WTC11 (cell line): ENCODE results near the gene PRRG2. TPM values are rescaled to one million over a fixed set of nuclear protein-coding genes. Genes with fewer than 3 reads are reported as not detected.

Source experiments
- ATAC-seq: fragments of 200-7000 bp; cut with Tn5 transposase; 2 replicates; pipeline ENCODE4 v1.10.0; 2021; ENCODE audit warnings: mild to moderate bottlenecking, moderate library complexity
- CTCF ChIA-PET: fragments of 300-600 bp; sonication (Branson Sonifier 250); formaldehyde crosslinking; loops from one replicate; lab custom pipeline; 2021; ENCODE audit warnings: antibody characterized with exemption; lab: Charles Lee
- POLR2A ChIA-PET: fragments of 350-600 bp; sonication (Branson Sonifier 250); formaldehyde crosslinking; loops from one replicate; lab custom pipeline; 2021; ENCODE audit warnings: antibody characterized with exemption; lab: Charles Lee
- DNase-seq: peaks from one replicate; pipeline ENCODE4 v3.0.0; 2021; ENCODE audit warnings: low spot score
- H3K27ac Mint-ChIP-seq: 2 replicates; pipeline ENCODE4 v1.8.0; 2021; ENCODE audit warnings: mixed read lengths
- H3K27me3 Mint-ChIP-seq: 2 replicates; pipeline ENCODE4 v1.8.0; 2021; ENCODE audit warnings: low read depth, mild to moderate bottlenecking, moderate library complexity, mixed read lengths
- H3K36me3 Mint-ChIP-seq: 2 replicates; pipeline ENCODE4 v1.8.0; 2021; ENCODE audit warnings: mixed read lengths
- H3K4me1 Mint-ChIP-seq: 2 replicates; pipeline ENCODE4 v1.8.0; 2022; ENCODE audit warnings: mixed read lengths
- H3K4me3 Mint-ChIP-seq: 2 replicates; pipeline ENCODE4 v1.8.0; 2021; ENCODE audit warnings: mild to moderate bottlenecking, moderate library complexity, mixed read lengths
- H3K9me3 Mint-ChIP-seq: 2 replicates; pipeline ENCODE4 v1.8.0; 2021; ENCODE audit warnings: mixed read lengths
- ARID4B ChIP-seq: sonication (generic); formaldehyde crosslinking; IDR thresholded peaks from 2 replicates; pipeline ENCODE4 v1.8.0; 2023; ENCODE audit warnings: missing genetic modification reagents, mild to moderate bottlenecking, borderline replicate concordance
- ATF1 ChIP-seq: sonication (generic); formaldehyde crosslinking; IDR thresholded peaks from 2 replicates; pipeline ENCODE4 v1.8.1; 2023; ENCODE audit warnings: mild to moderate bottlenecking, moderate library complexity, missing genetic modification reagents
- CDX4 ChIP-seq: fragments of 250-450 bp; sonication (Bioruptor Pico); IDR thresholded peaks from 2 replicates; pipeline ENCODE4 v1.9.0; 2021; ENCODE audit warnings: moderate library complexity, mild to moderate bottlenecking, inconsistent platforms, borderline replicate concordance
- CREM ChIP-seq: sonication (generic); formaldehyde crosslinking; IDR thresholded peaks from 2 replicates; pipeline ENCODE4 v1.8.1; 2022; ENCODE audit warnings: mild to moderate bottlenecking, missing genetic modification reagents, moderate library complexity
- E2F1 ChIP-seq: sonication (generic); formaldehyde crosslinking; IDR thresholded peaks from 2 replicates; pipeline ENCODE4 v1.8.0; 2022; ENCODE audit warnings: mild to moderate bottlenecking, missing genetic modification reagents
- ELF4 ChIP-seq: sonication (generic); formaldehyde crosslinking; IDR thresholded peaks from 2 replicates; pipeline ENCODE4 v1.8.1; 2022; ENCODE audit warnings: low read depth, mild to moderate bottlenecking, moderate library complexity, missing genetic modification reagents
- ERG ChIP-seq: fragments of 250-450 bp; sonication (Bioruptor Pico); IDR thresholded peaks from 2 replicates; pipeline ENCODE4 v1.8.0; 2021; ENCODE audit warnings: mild to moderate bottlenecking
- ETV6 ChIP-seq: sonication (generic); formaldehyde crosslinking; IDR thresholded peaks from 2 replicates; pipeline ENCODE4 v1.8.1; 2022; ENCODE audit warnings: mild to moderate bottlenecking, missing genetic modification reagents
- GRHL2 ChIP-seq: fragments of 250-450 bp; sonication (Bioruptor Pico); IDR thresholded peaks from 2 replicates; pipeline ENCODE4 v1.8.0; 2022; ENCODE audit warnings: mild to moderate bottlenecking, moderate library complexity; ENCODE audit not compliant: insufficient replicate concordance, severe bottlenecking
- MYBL2 ChIP-seq: sonication (generic); formaldehyde crosslinking; IDR thresholded peaks from 2 replicates; pipeline ENCODE4 v1.8.1; 2023; ENCODE audit warnings: mild to moderate bottlenecking, moderate library complexity, missing genetic modification reagents
- NR1H2 ChIP-seq: sonication (generic); formaldehyde crosslinking; IDR thresholded peaks from 2 replicates; pipeline ENCODE4 v1.9.0; 2021; ENCODE audit warnings: mild to moderate bottlenecking, moderate library complexity, missing genetic modification reagents
- NR2C2 ChIP-seq: sonication (generic); formaldehyde crosslinking; IDR thresholded peaks from 2 replicates; pipeline ENCODE4 v1.8.0; 2022; ENCODE audit warnings: mild to moderate bottlenecking, missing genetic modification reagents
- NR3C1 ChIP-seq: sonication (generic); formaldehyde crosslinking; conservative IDR thresholded peaks from 2 replicates; pipeline ENCODE4 v1.8.1; 2023; ENCODE audit warnings: low read depth, mild to moderate bottlenecking, missing genetic modification reagents
- PREB ChIP-seq: sonication (generic); formaldehyde crosslinking; IDR thresholded peaks from 2 replicates; pipeline ENCODE4 v1.8.1; 2022; ENCODE audit warnings: mild to moderate bottlenecking, missing genetic modification reagents, moderate library complexity, borderline replicate concordance
- SOX15 ChIP-seq: fragments of 250-450 bp; sonication (Bioruptor Pico); IDR thresholded peaks from 2 replicates; pipeline ENCODE4 v1.9.0; 2021; ENCODE audit warnings: mild to moderate bottlenecking
- SP1 ChIP-seq: sonication (generic); formaldehyde crosslinking; conservative IDR thresholded peaks from 2 replicates; pipeline ENCODE4 v1.8.1; 2022; ENCODE audit warnings: missing genetic modification reagents
- TP53 ChIP-seq: sonication (generic); formaldehyde crosslinking; IDR thresholded peaks from 2 replicates; pipeline ENCODE4 v1.8.1; 2023; ENCODE audit warnings: mild to moderate bottlenecking, missing genetic modification reagents
- ZNF219 ChIP-seq: sonication (generic); formaldehyde crosslinking; IDR thresholded peaks from 2 replicates; pipeline ENCODE4 v1.8.0; 2023; ENCODE audit warnings: missing genetic modification reagents, mild to moderate bottlenecking, borderline replicate concordance
- ZNF416 ChIP-seq: fragments of 250-450 bp; sonication (Bioruptor Pico); IDR thresholded peaks from 2 replicates; pipeline ENCODE4 v1.9.0; 2021; ENCODE audit warnings: mild to moderate bottlenecking, inconsistent platforms
- ZNF423 ChIP-seq: fragments of 250-450 bp; sonication (Bioruptor Pico); IDR thresholded peaks from 2 replicates; pipeline ENCODE4 v2.1.2; 2022; ENCODE audit warnings: mild to moderate bottlenecking, moderate library complexity
- ZNF425 ChIP-seq: fragments of 250-450 bp; sonication (Bioruptor Pico); conservative IDR thresholded peaks from 2 replicates; pipeline ENCODE4 v1.9.0; 2021; ENCODE audit warnings: mild to moderate bottlenecking
- ZNF512 ChIP-seq: sonication (generic); formaldehyde crosslinking; IDR thresholded peaks from 2 replicates; pipeline ENCODE4 v1.8.1; 2022; ENCODE audit warnings: missing genetic modification reagents, borderline replicate concordance
- total RNA-seq: library from RNA; stranded (reverse); gene quantifications from 3 replicates; pipeline ENCODE4 v1.2.3, GENCODE V29; 2021

The PRRG2 gene
- total RNA-seq, 1 experiment from 2014 or later, result 5.9 TPM

GRCh38 chr19:49590971-49591730, 10.0 kb downstream of the PRRG2 start, which contains the start of gene PRR12:
Gene PRR12 (plus strand): TSS chr19:49591182. CDS start chr19:49591655, 473 bp downstream.
- H3K36me3 Mint-ChIP-seq, result peaks cover 13% of the 10 kb centered on the region
- POLR2A ChIA-PET, result interaction anchor here (0.6 to 1.6 kb wide), 5 partner anchors 10 to 176 kb away, joined by 3 to 5 read pairs (median 4); partner anchors contain the start of genes AP2A1, PRRG2, RPS11 and RRAS
- H3K27me3 Mint-ChIP-seq, result no peaks in the 10 kb centered on the region
- CTCF ChIA-PET, result interaction anchor here (0.7 to 4.0 kb wide), 4 partner anchors 20 to 376 kb away, joined by 3 to 21 read pairs (median 4); no protein-coding TSS in a partner anchor
- DNase-seq (peak; percentile 52), ATAC-seq (no peak)
- H3K27ac Mint-ChIP-seq, result peak within 1 kb of the TSS; percentile 92
- no peaks in the 10 kb centered on the region for H3K9me3 Mint-ChIP-seq
- peak within 1 kb of the TSS; percentile 95 for H3K4me3 Mint-ChIP-seq
- H3K4me1 Mint-ChIP-seq, result peaks cover 11% of the 10 kb centered on the region
- TF ChIP-seq ZNF512 (CRISPR knock-in tag), result no peak
- no peak for TF ChIP-seq ZNF416 (CRISPR knock-in tag)
- no peak for TF ChIP-seq SOX15 (CRISPR knock-in tag)
- no peak for TF ChIP-seq CDX4 (CRISPR knock-in tag)
- peak; percentile 51; the same call in 1 of the 2 replicates for TF ChIP-seq ZNF423
- TF ChIP-seq ERG, result no peak
- no peak for TF ChIP-seq NR3C1
- no peak for TF ChIP-seq NR2C2 (CRISPR knock-in tag)
- TF ChIP-seq MYBL2 (CRISPR knock-in tag), result no peak
- peak; percentile 29; the same call in 1 of the 2 replicates for TF ChIP-seq SP1 (CRISPR knock-in tag)
- TF ChIP-seq ATF1 (CRISPR knock-in tag), result no peak
- TF ChIP-seq CREM (CRISPR knock-in tag), result no peak
- no peak for TF ChIP-seq ZNF219
- no peak for TF ChIP-seq ETV6
- no peak for TF ChIP-seq PREB (CRISPR knock-in tag)
- TF ChIP-seq E2F1 (CRISPR knock-in tag), result 0 out of 2 replicates have a peak, but pooled peaks have one; percentile 1
- TF ChIP-seq ARID4B (CRISPR knock-in tag), result no peak
- no peak for TF ChIP-seq ELF4 (CRISPR knock-in tag)
- TF ChIP-seq NR1H2 (CRISPR knock-in tag), result no peak
- TF ChIP-seq GRHL2 (CRISPR knock-in tag), result no peak
- TF ChIP-seq TP53 (CRISPR knock-in tag), result 0 out of 2 replicates have a peak, but pooled peaks have one; percentile 21
- TF ChIP-seq ZNF425 (CRISPR knock-in tag), result no peak
